ENCODE measurements around the gene MYOF. TPM values are rescaled to one million over a fixed set of nuclear protein-coding genes. Genes with fewer than 3 reads are reported as not detected.

Gene MYOF
- total RNA-seq, 3 donors from 2014 or later: 55.0 to 90.7 (median 85.5) TPM

GRCh38 chr10:93352638-93353383 is 129.3 kb downstream of the MYOF start:
- intact Hi-C loops (cut with DNase I, micrococcal nuclease): loop anchor here in 1 of 2 donors (10.0 kb wide), 1 partner anchor 278 kb away; the partner anchor contains the start of gene CYP26A1
- DNase-seq: peak in 1 of 3 donors; percentile 8
- ATAC-seq: no peak
- no peaks in the 10 kb centered on the region for H3K4me1 ChIP-seq (ENCODE audit: low read depth)
- H3K9me3 ChIP-seq: no peaks in the 10 kb centered on the region
- TF ChIP-seq CTCF (IDR thresholded peaks at IDR 0.05): peak; percentile 14
- H3K4me3 ChIP-seq: no peak overlapping the region
- H3K36me3 ChIP-seq (ENCODE audit: low read depth): no peaks in the 10 kb centered on the region

GRCh38 chr10:93346694-93347093 is 135.4 kb downstream of the MYOF start:
- H3K4me1 ChIP-seq (ENCODE audit: low read depth): no peaks in the 10 kb centered on the region
- intact Hi-C loops (cut with DNase I, micrococcal nuclease): no loop called here
- no peaks in the 10 kb centered on the region for H3K9me3 ChIP-seq
- no peak for TF ChIP-seq CTCF (IDR thresholded peaks at IDR 0.05)
- no peaks in the 10 kb centered on the region for H3K36me3 ChIP-seq (ENCODE audit: low read depth)
- ATAC-seq: no peak
- DNase-seq: no peak
- H3K4me3 ChIP-seq: no peak overlapping the region

- DNase-seq: no peak
- Histone ChIP-seq H3K9me3 (no peaks in the 10 kb centered on the region), H3K4me3 (no peak overlapping the region), H3K36me3 (ENCODE audit: low read depth) (no peaks in the 10 kb centered on the region), H3K4me1 (ENCODE audit: low read depth) (no peaks in the 10 kb centered on the region)
- ATAC-seq: no peak
- intact Hi-C loops (cut with DNase I, micrococcal nuclease): no loop called here
- TF ChIP-seq CTCF (IDR thresholded peaks at IDR 0.05): no peak
Observed at GRCh38 chr10:93346108-93346507, 136.0 kb downstream of the MYOF start.

DNA sequence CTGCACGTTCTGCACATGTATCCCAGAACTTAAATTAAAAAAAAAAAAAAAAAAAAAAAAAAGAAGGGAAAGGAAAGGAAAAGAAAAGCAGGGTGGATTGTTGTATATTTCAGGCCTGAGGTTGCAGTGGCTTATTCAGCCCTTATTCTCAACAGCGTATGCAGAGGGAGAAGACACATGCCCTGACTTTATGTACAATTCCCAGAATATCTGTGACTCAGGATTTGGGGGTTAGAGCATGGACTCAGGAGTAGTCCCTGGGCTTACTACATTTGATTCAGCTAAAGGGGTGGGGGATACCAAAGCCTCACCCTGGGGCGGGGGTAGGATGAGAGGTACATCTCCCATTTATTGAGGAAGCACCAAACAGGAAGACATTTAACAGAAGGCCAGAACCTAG is 137.4 kb downstream of the MYOF start:
- Histone ChIP-seq H3K9me3 (no peaks in the 10 kb centered on the region), H3K4me3 (no peak overlapping the region), H3K4me1 (ENCODE audit: low read depth) (no peaks in the 10 kb centered on the region), H3K36me3 (ENCODE audit: low read depth) (no peaks in the 10 kb centered on the region)
- ATAC-seq (no peak), DNase-seq (no peak)
- TF ChIP-seq CTCF (IDR thresholded peaks at IDR 0.05): no peak
- intact Hi-C loops (cut with DNase I, micrococcal nuclease): no loop called here

GRCh38 chr10:93342921-93343320 is 139.2 kb downstream of the MYOF start:
- H3K9me3 ChIP-seq: no peaks in the 10 kb centered on the region
- no peak overlapping the region for H3K4me3 ChIP-seq
- intact Hi-C loops (cut with DNase I, micrococcal nuclease): no loop called here
- DNase-seq: no peak
- H3K36me3 ChIP-seq (ENCODE audit: low read depth): no peaks in the 10 kb centered on the region
- no peak for TF ChIP-seq CTCF (IDR thresholded peaks at IDR 0.05)
- no peak for ATAC-seq
- H3K4me1 ChIP-seq (ENCODE audit: low read depth): no peaks in the 10 kb centered on the region
